HG03025 (cell line): ENCODE results near the gene CNGB1.

Experiments used
- ATAC-seq: cut with Tn5 transposase; IDR thresholded peaks from one replicate; pipeline ENCODE4 v1.9.1; 2021; ENCODE audit warnings: mild to moderate bottlenecking, moderate library complexity; ENCODE audit not compliant: unreplicated experiment, low FRiP score

Gene CNGB1

DNA sequence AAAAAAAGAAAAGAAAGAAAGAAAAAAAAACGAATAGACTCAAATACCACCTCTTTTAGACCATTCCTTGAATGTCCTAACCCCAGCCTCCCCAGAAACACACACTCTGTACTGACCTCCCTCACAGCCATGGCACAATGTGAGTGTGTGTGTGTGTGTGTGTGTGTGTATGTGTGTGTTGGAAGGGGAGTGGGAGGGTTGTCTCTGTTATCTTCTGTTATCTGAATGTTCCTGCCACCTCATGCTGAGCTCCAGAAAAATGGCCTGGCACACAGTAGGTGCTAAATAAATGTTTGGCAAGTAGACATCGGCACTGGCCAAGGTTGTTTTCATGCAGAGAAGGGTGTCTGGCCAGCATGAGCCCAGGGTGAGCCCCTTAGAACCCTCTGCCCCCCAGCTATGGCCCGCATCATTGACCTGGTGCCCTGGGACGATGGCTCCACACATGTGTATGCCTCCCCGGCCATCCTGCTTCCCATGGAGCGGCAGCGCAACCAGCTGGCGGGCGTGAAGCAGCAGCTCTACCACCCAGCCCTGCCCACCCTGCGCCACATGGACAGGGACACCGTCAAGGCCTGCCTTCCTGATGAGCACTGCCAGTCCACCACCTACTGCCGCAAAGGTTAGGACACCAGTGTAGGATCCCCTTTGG is 6.6 kb upstream of the CNGB1 start:
- ATAC-seq = no peak

DNA sequence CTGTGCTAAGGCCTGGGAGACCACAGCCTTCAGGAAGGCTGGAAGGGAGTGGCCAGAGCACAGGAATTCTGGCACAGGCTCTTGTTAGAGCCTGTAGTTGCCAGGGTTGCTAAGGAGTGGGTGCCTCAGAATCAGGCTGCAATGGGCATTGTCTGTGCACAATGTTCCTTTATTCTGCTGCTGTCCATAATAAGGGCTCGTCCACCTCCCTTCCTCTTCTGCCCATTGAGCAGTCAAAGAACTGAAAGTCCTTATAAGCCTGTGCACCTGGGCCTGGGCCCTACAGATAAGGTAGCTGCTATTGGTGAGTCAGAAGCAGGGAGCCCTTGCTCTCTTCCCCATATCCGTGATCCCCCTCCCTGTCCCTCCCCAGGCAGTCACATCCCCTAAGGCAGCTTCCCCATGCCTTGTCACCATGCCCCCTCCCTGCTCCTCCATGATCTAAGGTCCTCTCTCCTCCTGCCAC is 5.4 kb upstream of the CNGB1 start:
- ATAC-seq = no peak

DNA sequence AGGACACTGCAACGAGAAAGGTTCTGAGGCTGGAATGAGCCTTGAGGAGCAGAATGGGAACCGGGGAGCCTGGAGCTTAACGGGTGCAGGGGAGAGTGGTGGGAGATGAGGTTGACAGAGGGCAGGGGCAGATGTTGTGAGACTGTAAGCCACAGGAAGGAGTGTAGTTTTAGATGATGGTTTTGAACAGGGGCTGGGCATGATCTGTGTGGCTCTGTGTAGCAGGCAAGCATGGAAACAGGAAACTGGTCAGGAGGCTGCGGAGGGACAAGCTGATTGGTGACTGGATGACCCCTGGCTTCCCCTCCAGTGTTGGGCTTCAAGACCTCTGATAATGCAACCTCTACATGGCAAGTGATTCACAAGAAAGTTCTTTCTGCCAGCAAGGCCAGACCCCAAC is 1.4 kb upstream of the CNGB1 start:
- ATAC-seq = no peak

DNA sequence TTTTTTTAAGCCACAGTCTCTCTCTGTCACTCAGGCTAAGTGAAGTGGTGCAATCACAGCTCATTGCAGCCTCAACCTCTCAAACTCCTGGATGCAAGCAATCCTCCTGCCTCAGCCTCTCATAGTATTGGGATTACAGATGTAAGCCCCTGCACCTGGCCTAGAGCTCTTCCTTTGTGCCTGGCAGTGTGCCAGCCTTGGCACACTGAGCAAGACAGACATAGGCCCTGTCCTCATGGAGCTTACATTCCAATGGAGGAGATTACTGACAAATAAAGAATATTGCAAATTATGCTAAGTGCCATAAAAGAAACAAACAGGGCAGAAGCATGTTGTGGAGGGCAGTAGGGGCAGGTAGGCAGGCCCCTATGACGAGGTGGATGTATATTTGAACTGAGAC is 920 bp upstream of the CNGB1 start:
- no peak for ATAC-seq

DNA sequence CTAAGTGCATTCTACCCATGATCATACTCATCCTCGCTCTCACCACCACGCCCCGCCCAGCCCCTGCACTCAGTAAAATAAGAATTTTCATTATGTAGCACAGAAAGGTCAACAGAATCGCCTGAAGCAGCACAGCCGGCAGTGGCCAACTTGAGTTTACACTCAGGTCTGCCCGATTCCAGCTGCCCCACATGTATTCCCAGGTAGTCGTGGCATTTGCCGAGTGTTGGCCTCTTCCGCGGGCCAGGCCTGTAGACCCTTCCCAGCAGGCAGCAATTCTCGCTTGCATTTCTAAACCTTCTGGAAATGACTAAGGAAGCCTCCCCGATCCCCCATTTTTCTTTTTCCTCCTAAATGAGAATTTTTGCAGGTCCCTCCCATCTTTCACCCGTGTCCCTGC is 609 bp downstream of the CNGB1 start:
- ATAC-seq = no peak

DNA sequence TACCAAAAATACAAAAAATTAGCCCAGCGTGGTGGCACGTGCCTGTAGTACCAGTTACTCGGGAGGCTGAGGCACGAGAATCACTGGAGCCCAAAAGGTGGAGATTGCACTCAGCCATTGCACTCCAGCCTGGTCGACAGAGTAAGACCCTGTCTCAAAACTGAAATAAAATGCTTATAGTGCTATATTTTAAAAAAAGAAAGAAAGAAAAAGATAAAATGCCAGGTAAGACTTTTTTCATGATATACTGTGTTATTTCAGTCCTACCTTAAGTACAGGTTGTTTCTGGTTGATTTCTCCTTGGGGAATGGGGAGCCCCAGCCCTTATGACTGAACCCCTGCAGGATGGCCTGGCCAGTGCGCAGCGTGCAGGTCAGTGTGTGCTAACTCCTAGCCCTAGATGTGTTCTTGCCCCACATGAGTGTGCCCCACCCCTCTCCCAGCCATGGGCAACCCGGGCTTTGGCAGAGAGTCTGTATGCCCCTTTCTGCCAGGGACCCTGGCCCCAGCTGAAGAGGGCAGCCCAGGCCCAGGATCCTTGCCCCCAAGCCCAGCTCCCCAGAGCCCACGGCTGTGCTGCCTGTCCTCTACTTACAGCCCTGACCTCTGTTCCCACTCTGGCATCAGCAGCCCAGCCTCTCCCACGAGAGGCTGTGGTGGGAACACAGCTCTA is 1.3 kb downstream of the CNGB1 start:
- no peak for ATAC-seq

DNA sequence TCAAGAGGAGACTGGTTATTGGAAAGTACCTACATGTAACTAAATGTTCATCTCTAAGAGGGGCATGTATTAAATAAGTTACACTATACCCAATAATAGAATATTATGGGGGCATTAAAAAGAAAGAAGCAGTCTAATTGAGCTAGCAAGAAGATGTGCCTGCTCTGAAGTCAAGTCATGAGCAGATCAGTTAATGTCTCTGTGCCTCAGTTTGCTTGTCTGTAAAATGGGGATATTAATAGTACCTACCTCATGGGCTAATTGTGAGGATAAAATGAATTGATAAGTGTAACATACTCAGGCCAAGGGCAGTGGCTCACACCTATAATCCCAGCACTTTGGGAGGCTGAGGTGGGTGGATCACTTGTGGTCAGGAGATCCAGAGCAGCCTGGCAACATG is 3.0 kb downstream of the CNGB1 start:
- ATAC-seq = no peak

DNA sequence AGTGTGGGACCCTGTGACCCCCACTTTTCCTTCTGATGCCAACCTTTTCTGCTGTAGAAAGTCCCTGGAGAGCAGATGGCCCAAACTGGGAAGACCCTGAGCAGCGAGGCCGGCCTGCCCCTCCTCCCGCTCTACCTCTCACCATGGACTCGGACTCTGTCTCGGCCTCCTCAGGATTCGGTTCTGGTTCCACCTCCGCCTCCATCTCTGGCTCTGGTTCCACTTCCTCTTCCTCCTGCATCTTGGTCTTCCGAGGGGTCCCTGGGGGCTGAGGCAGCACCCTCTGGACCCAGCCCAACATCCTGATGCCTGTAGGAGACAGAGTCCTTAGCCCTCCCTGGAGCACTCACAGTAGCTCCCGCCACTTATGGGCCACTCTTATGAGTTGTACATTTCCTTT is 3.9 kb downstream of the CNGB1 start:
- ATAC-seq = no peak

DNA sequence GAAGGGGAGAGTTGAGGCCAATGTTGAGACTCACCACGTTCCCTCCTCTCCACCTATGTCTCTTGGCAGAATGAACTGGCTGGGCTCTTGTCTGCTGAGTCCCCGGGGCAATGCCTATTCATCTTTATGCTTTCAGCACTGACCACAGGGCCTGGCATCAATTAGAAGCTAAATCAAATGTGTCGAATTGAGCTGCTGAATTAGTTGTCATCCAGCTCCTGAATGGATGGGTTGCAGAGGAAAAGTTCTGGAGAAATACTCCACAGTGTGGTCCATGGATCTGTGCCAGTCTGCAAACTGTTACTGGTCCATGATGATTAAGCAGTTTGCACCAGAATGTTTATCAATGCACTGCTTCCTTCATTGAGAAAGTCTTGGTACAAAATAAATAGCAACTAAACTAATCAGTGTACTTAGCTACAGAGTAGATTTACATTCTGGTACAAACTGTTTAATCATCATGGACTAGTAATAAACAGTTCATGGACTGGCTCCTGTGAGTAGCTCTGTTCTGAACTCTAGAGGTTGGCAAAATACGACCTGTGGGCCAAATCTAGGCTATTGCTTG is 4.6 kb downstream of the CNGB1 start:
- ATAC-seq = no peak

DNA sequence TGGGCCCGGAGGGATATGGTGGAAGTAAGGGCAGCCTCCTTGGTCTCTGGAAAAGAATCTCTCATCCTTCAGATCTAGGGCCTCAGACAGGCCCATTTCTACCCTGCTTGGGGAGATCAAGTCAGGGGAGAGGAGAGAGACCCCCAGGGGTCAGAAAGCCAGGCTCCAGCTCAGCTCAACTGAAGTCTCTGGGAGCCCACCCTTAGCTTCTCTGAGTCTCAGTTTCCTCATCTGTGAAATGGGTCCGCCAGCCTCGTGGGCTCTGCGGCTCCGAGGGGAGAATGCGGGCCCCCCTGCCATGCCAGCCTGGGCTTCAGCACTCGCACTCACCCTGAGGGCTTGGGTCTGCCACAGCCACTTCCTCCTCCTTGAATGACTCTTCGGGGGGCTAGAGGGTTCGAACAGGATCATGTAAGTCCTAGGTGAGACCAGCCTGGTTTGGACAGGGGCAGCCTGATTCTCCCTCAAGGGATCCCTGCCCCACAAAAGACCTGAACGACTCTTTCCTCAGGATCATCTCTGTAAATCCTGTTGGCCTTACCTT is 6.7 kb downstream of the CNGB1 start:
- no peak for ATAC-seq

DNA sequence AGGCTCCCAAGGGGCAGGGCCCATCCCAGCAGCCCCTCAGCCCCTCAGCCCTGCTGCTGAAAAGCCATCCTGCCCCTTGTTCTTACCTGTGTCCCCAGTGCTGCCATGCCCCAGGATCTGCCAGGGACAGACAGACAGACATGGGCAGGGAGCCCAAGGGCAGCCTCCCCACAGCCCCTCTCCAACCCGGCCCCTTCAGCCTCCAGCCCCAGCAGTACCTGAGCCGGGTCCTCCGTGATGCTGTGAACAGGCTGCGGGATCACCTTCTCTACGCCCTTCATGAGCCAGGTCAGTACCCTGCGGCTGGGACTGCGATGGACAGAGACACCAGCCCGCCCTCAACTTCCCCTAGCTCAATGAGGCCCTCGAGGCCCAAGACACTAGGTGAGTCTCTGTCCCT is 8.2 kb downstream of the CNGB1 start:
- ATAC-seq = no peak

DNA sequence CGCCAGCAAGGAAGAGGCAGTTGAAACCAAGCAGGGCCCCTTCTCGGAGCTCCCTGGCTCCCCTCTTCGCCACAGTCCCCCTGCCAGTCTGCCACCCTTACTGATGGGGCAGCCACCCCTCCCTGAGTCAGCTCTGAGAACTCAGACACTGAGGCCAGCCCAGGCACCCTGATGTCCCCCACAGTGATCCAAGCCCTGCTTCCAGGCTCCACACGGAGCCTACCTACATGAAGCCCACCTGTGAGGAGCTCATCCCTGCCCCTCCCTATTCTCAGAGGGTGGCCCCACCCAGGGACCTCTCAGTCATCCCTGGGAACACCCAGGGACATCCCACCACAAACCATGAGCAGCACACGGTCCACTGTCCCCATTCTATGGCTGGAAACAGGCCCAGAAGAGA is 8.9 kb downstream of the CNGB1 start:
- no peak for ATAC-seq

DNA sequence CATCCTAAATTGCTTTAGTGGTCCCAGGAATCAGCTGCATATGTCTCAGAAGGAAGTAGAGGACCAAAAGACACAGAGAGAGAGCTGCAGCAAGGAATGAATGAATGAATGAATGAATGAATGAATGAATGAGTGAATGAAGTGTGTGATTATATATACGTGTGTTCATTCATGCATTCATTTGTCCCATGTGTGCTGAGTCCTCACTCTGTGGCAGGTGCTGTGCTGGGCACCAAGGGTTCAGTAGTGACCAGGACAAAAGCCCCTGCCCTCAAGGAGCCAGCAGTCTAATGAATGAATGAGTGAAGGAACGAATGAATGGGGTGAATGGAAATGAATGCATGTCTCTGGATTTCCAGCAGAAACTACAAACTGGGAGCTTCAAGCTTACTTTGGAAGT is 9.4 kb downstream of the CNGB1 start:
- ATAC-seq = no peak

DNA sequence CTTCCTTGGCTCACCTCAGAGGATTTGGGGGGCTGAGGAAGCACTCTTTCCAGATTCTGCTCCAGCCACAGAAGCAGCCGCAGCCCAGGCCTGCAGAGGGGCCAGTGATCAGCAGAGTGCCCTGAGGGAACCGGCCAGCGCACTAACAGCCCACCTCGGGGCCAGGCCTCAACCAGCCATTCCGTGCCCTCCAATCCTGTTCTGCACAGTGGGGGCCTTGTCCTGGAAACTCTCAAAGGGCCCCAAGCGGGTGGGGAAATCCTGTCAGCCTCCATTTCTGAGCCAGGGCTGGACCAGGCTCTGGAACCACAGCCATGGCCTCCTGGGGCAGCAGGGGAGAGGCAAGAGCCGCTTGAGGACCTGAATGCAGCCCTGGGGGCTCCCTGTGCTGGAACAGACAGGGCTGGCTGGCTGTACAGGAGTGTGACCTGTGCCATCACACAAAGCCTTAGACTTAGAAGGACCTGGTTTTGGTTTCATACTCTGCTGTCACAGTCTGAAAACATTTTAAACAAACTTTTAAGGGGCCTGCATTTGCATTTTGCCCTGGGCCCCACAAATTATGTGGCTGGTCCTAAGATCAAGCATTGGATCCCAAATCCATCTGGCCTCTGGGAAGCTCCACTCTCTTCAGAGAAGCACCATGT is 10.0 kb downstream of the CNGB1 start:
- no peak for ATAC-seq

DNA sequence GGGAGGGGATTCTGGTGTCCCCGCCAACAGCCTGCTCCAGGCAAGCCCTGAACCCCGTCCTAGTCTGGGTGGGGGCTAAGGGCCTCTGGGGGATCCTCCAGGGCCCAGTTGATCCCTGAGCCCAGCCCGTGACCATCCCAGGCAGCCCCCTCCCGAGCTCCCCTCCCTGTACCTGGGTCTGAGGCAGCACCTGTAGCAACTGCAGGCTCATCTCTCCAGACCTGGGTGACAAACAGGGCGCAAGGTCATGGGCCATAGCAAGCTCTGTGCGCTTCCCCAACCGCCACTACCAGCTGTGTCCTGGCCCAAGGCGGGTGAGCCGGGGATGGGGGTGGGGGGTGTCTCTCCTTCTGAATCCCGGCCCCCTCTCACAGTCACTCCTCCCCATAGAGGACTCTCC is 10.6 kb downstream of the CNGB1 start:
- ATAC-seq = no peak

DNA sequence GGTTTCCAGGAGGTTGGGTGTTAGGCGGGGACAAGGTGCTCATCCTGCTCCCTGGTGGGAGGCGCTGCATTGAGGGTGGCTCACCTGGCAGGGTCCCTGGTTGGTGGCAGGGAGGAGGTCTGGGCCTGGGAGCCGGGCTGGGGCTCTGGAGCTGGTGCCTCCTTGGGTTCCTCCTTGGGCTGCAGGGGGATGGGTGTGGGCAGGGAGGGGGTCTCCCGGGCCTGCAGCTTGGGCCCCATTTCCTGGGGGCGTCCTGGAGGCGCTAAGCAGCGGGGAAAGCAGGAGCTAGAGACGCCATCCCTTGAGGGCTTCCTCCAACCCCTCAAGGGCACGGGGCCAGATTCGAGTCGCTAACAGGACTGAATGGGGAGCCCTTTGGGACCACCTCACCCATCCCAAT is 11.1 kb downstream of the CNGB1 start:
- no peak for ATAC-seq

DNA sequence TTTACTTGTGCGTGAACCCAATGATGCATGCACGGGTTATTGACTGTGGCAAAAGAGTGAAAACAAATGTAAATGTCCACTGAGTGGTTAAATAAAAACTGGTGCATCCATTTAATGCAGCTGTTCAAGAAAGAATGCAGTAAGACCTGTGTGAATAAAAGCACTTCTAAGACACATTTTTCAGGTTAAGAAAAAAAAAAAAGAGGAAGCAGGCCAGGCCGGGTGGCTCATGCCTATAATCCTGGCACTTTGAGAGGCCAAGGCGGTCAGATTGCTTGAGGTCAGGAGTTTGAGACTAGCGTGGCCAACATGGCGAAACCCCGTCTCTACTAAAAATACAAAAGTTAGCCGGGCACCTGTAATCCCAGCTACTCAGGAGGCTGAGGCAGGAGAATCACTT is 11.8 kb downstream of the CNGB1 start:
- no peak for ATAC-seq

DNA sequence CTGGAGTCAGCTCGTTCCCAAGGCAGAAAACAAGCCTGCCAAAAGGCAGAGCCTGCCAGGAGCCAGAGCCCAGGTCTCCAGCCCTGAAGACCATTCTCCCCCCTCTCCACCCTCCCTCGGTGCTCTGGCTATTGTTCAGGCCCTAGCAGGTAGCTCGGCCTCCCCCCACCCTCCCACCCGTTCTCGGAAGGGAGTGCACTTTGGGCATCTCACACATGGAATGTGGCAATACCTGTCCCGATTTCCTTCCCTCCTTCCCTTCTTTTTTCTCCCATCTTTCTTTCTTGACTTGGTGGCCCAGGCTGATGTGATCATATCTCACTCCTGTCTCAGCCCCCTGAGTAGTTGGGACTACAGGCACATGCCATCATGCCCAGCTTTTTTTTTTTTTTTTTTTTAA is 12.4 kb downstream of the CNGB1 start:
- no peak for ATAC-seq

DNA sequence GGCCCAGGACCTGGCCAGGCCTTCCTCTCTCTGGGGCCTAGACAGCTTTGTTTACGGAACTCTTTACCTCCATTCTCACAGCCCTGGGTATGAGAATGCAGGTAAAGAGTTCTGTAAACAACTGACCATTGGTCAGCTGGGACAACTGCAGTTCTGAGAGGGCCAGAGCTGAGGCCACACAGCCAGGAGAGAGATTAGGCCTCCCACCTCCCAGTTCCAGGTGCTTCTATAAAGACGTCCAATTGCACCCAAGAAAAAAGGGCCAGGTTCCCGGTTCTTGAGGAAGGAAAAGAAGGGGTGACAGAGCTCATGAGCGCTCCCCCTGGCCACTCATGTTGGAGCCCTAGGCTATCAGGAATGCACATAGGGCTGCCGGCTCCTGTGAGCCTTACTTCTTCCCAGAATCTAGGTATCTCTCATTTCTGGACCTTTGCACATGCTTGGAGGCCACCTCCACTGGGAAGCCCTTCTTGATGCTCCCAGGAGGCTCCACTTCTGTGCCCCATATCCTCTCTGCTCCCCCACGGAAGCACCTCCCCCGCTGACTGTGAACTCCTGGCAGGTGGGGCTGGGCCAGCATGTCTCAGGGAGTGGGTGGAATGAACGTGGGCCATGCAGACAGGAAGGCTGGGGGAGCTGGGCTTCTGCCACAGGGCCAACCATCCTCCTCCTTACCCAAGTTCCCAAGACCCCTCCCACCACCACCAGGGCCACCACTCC is 13.1 kb downstream of the CNGB1 start:
- no peak for ATAC-seq

DNA sequence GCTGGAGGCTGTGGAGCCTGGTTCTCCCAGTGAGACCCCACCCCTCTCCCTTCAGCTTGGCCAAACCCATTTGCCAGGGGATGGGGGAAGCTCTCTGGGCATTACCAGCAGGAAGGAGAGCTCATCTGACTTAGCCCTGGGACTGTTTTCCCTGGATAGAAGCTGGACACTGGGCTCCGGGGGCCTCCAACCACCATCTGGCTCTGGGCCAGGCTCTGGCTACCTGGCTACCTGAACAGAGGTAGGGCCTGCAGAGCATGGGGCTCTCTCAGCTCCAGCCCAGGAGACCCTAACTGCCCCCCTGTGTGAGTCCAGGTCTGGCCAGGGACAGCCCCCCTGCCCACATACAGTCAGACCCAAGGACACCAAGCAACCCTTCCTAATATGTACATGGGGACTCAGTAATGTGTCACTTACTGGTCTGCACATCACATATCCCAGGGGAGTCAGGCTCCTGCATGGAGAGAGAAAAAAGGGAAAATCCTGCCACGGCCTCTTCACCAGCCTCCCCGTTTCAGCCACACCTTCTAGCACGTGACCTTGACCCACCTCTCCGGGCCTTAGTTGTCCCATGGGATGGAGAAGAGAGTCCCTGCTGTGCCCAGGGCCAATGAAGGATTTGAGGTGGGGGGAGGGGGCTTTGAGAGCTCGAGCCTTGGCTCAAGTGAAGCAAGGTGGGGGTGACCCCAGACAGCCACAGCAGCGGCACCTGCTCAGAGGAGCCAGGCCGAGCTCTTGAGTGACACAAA is 13.8 kb downstream of the CNGB1 start:
- no peak for ATAC-seq
